OCI-LY1 (cell line): Measurements from ENCODE around the gene KRTAP5-1.
A peak's percentile ranks its signal among the peaks of the same experiment; 100 is the strongest.

ENCODE experiments used
- H2AFZ ChIP-seq: fragments of 200-600 bp; sonication (generic), shearing (Covaris generic); 2 replicates; pipeline ENCODE4 v1.6.0; 2014; ENCODE audit warnings: antibody characterized with exemption, mild to moderate bottlenecking, low read length
- H3F3A ChIP-seq: fragments of 200-600 bp; sonication (generic), shearing (Covaris generic); 2 replicates; pipeline ENCODE4 v1.6.0; 2014; ENCODE audit warnings: mild to moderate bottlenecking, antibody characterized with exemption, low read length, moderate library complexity; ENCODE audit not compliant: insufficient read depth
- H3K27ac ChIP-seq: fragments of 200-600 bp; sonication (generic); 2 replicates; pipeline ENCODE4 v1.5.1; 2014; ENCODE audit warnings: low read length, mixed run types, mild to moderate bottlenecking, low read depth; ENCODE audit not compliant: poor library complexity, severe bottlenecking
- H3K27me3 ChIP-seq: fragments of 200-600 bp; sonication (generic); 2 replicates; pipeline ENCODE4 v1.6.0; 2014; ENCODE audit warnings: antibody characterized with exemption, mild to moderate bottlenecking, low read length, moderate library complexity; ENCODE audit not compliant: insufficient read depth
- H3K36me3 ChIP-seq: fragments of 200-600 bp; sonication (generic); 2 replicates; pipeline ENCODE4 v1.6.1; 2014; ENCODE audit warnings: mild to moderate bottlenecking, antibody characterized with exemption, low read length, moderate library complexity, mixed read lengths; ENCODE audit not compliant: insufficient read depth
- H3K4me1 ChIP-seq: fragments of 200-600 bp; sonication (generic); 2 replicates; pipeline ENCODE4 v1.5.1; 2014; ENCODE audit warnings: mild to moderate bottlenecking, low read length, moderate library complexity; ENCODE audit not compliant: insufficient read depth, severe bottlenecking
- H3K4me2 ChIP-seq: fragments of 200-600 bp; sonication (generic), shearing (Covaris generic); 2 replicates; pipeline ENCODE4 v1.6.1; 2014; ENCODE audit warnings: low read length
- H3K4me3 ChIP-seq: fragments of 200-600 bp; sonication (generic); 2 replicates; pipeline ENCODE4 v1.5.1; 2014; ENCODE audit warnings: low read length, low read depth, mild to moderate bottlenecking, mixed read lengths; ENCODE audit not compliant: poor library complexity, severe bottlenecking
- H3K79me2 ChIP-seq: fragments of 200-600 bp; shearing (Covaris generic); 2 replicates; pipeline ENCODE4 v1.6.1; 2016; ENCODE audit warnings: mixed run types, low read length, mixed read lengths; ENCODE audit not compliant: insufficient read depth
- H3K9ac ChIP-seq: fragments of 200-600 bp; sonication (generic), shearing (Covaris generic); 2 replicates; pipeline ENCODE4 v1.6.1; 2014; ENCODE audit warnings: mild to moderate bottlenecking, low read length, mixed read lengths
- H3K9me2 ChIP-seq: fragments of 200-600 bp; sonication (generic), shearing (Covaris generic); 2 replicates; pipeline ENCODE4 v1.6.1; 2014; ENCODE audit warnings: low read depth, mild to moderate bottlenecking, low read length, mixed read lengths
- H3K9me3 ChIP-seq: fragments of 200-600 bp; shearing (Covaris generic); 2 replicates; pipeline ENCODE4 v1.6.1; 2014; ENCODE audit warnings: low read length, mixed read lengths
- H4K20me1 ChIP-seq: fragments of 200-600 bp; sonication (generic), shearing (Covaris generic); 2 replicates; pipeline ENCODE4 v1.6.0; 2016; ENCODE audit warnings: mild to moderate bottlenecking, low read length; ENCODE audit not compliant: insufficient read depth
- EZH2 ChIP-seq: fragments of 200-600 bp; sonication (generic), shearing (Covaris generic); IDR thresholded peaks from 2 replicates; pipeline ENCODE4 v1.8.0; 2017; ENCODE audit warnings: borderline replicate concordance, mixed run types, mild to moderate bottlenecking, antibody characterized with exemption, low read length, moderate library complexity, mixed read lengths
- TF ChIP-seq, protein P1 (sequence below): fragments of 200-600 bp; sonication (generic), shearing (Covaris generic); IDR thresholded peaks from 2 replicates; pipeline ENCODE4 v1.5.1; 2017; ENCODE audit warnings: mild to moderate bottlenecking, antibody characterized with exemption, low read length, moderate library complexity, mixed read lengths

Gene KRTAP5-1

GRCh38 chr11:1566381-1567051, 18.6 kb downstream of the KRTAP5-1 start:
- no peaks in the 10 kb centered on the region for H3K9me2 ChIP-seq
- H3K4me3 ChIP-seq, result no peak overlapping the region
- H3K4me2 ChIP-seq, result no peak overlapping the region
- H3K9ac ChIP-seq, result no peak overlapping the region
- H4K20me1 ChIP-seq, result no peaks in the 10 kb centered on the region
- H3K4me1 ChIP-seq, result no peaks in the 10 kb centered on the region
- no peaks in the 10 kb centered on the region for H3K79me2 ChIP-seq
- no peaks in the 10 kb centered on the region for H3K9me3 ChIP-seq
- peaks cover 14% of the 10 kb centered on the region; the same call in 1 of the 2 replicates for H3K27me3 ChIP-seq
- no peaks in the 10 kb centered on the region for H3F3A ChIP-seq
- TF ChIP-seq, protein P1, sequence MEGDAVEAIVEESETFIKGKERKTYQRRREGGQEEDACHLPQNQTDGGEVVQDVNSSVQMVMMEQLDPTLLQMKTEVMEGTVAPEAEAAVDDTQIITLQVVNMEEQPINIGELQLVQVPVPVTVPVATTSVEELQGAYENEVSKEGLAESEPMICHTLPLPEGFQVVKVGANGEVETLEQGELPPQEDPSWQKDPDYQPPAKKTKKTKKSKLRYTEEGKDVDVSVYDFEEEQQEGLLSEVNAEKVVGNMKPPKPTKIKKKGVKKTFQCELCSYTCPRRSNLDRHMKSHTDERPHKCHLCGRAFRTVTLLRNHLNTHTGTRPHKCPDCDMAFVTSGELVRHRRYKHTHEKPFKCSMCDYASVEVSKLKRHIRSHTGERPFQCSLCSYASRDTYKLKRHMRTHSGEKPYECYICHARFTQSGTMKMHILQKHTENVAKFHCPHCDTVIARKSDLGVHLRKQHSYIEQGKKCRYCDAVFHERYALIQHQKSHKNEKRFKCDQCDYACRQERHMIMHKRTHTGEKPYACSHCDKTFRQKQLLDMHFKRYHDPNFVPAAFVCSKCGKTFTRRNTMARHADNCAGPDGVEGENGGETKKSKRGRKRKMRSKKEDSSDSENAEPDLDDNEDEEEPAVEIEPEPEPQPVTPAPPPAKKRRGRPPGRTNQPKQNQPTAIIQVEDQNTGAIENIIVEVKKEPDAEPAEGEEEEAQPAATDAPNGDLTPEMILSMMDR, result peak; percentile 36; the same call in 1 of the 2 replicates
- TF ChIP-seq EZH2, result no peak
- no peaks in the 10 kb centered on the region for H3K36me3 ChIP-seq
- H2AFZ ChIP-seq, result no peak overlapping the region
- no peak overlapping the region for H3K27ac ChIP-seq

- no peaks in the 10 kb centered on the region for H3F3A ChIP-seq
- H4K20me1 ChIP-seq, result no peaks in the 10 kb centered on the region
- no peaks in the 10 kb centered on the region for H3K9me2 ChIP-seq
- H2AFZ ChIP-seq, result no peak overlapping the region
- no peak overlapping the region for H3K4me3 ChIP-seq
- no peak overlapping the region for H3K27ac ChIP-seq
- H3K9me3 ChIP-seq, result no peaks in the 10 kb centered on the region
- H3K79me2 ChIP-seq, result no peaks in the 10 kb centered on the region
- H3K27me3 ChIP-seq, result peaks cover 15% of the 10 kb centered on the region; the same call in 1 of the 2 replicates
- no peak for TF ChIP-seq EZH2
- TF ChIP-seq, protein P1, result no peak
- no peak overlapping the region for H3K4me2 ChIP-seq
- H3K9ac ChIP-seq, result no peak overlapping the region
- H3K36me3 ChIP-seq, result no peaks in the 10 kb centered on the region
- no peaks in the 10 kb centered on the region for H3K4me1 ChIP-seq
Observed at GRCh38 chr11:1565904-1566247, 19.2 kb downstream of the KRTAP5-1 start.

GRCh38 chr11:1565173-1565903, 19.7 kb downstream of the KRTAP5-1 start:
- Histone ChIP-seq H3K9me3 (no peaks in the 10 kb centered on the region), H3K79me2 (no peaks in the 10 kb centered on the region), H4K20me1 (no peaks in the 10 kb centered on the region), H2AFZ (no peak overlapping the region), H3K27ac (no peak overlapping the region), H3F3A (no peaks in the 10 kb centered on the region), H3K4me1 (no peaks in the 10 kb centered on the region), H3K4me2 (no peak overlapping the region), H3K27me3 (peaks cover 15% of the 10 kb centered on the region; the same call in 1 of the 2 replicates), H3K9me2 (no peaks in the 10 kb centered on the region), H3K36me3 (no peaks in the 10 kb centered on the region), H3K9ac (no peak overlapping the region), H3K4me3 (no peak overlapping the region)
- TF ChIP-seq EZH2, result no peak
- TF ChIP-seq, protein P1, result no peak
